ENCODE measurements around the gene MBLAC1.
A peak's percentile ranks its signal among the peaks of the same experiment; 100 is the strongest.
"Not testable (repeated sequence)": the region's sequence is repeated elsewhere in the genome, so short reads cannot be mapped to it uniquely, and the experiment has no call there.

The MBLAC1 gene

DNA sequence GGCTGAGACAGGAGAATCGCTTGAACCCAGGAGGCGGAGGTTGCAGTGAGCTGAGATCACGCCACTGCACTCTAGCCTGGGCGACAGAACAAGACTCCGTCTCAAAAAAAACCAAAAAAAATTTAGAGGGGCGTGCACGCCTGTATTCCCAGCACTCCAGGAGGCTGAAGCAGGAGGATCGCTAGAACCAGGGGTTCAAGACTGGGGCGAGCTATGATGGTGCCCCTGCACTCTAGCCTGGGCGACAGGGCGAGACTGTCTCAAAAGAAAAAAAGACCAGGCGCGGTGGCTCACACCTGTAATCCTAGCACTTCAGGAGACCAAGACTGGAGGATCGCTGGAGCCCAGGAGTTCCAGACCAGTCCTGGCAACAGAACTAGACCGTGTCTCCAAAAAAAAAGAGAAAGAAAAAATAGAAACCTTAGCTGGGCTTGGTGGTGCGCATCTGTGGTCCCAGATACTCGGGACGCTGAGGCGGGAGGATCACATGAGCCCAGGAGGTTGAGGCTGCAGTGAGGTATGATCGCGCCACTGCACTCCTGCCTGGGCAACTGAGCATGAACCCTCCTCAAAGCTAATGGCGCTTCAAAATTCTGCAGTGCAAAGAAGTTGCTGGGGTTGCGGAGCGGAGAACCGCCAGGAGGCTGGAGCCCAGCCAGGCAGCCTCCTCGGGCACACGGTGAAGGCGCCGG is 382 bp upstream of the MBLAC1 start:
- Mint-ChIP-seq H3K27ac (peak overlapping the region; percentile 98), H3K4me3 (peak overlapping the region; percentile 96), H3K9me3 (ENCODE audit: low read depth) (no peaks in the 10 kb centered on the region), H3K4me1 (ENCODE audit: low read depth) (peaks cover 39% of the 10 kb centered on the region), H3K36me3 (no peaks in the 10 kb centered on the region), H3K27me3 (no peaks in the 10 kb centered on the region)

DNA sequence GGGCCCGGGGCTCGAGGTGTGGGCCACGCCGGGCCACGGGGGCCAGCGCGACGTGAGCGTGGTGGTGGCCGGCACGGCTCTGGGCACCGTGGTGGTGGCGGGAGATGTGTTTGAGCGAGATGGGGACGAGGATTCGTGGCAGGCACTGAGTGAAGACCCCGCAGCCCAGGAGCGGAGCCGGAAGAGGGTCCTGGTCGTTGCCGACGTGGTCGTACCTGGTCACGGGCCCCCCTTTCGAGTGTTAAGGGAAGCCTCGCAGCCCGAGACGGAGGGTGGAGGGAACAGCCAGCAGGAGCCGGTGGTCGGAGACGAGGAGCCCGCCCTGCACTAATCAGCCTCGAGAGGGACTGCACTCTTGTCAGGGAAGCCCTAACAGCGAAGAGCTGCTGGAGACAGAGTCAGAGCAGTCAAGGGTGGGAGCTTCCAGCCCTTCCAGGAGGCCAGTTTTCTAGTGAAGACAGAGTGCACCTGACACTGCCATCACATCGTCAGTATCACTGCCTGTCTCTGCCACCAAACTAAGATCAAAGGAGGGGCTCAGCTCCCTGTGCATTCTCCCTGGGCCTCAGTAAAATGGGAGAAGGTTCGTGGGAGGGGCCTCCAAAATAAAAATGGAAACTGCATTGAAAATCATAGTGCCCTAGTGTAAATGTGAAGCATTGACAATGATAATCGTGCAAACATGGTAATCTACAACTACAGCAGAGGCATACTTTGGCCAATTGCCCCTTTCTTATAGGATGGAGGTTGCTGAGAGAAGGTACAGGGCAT is 1.3 kb downstream of the MBLAC1 start:
- peak overlapping the region; percentile 78 for H3K4me3 Mint-ChIP-seq

DNA sequence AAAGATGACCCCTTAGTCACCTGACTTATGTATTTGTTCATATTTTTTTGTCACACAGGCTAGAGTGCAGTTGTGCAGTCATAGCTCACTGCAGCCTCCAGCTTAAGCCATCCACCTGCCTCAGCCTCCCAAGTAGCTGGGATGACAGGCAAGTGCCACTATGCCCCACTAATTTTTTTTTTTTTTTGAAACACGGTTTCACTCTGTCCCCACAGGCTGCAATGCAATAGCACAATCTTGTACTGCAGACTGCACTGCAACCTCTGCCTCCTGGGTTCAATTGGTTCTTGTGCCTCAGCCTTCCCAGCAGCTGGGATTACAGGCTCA is 1.8 kb downstream of the MBLAC1 start:
- no peaks in the 10 kb centered on the region for H3K9me3 Mint-ChIP-seq (ENCODE audit: low read depth)

More for the DNA sequence above, 1.3 kb downstream of the MBLAC1 start:
- H3K36me3 Mint-ChIP-seq, result no peaks in the 10 kb centered on the region
- H3K27ac Mint-ChIP-seq, result peak overlapping the region; percentile 61
- no peaks in the 10 kb centered on the region for H3K9me3 Mint-ChIP-seq (ENCODE audit: low read depth)
- H3K4me1 Mint-ChIP-seq (ENCODE audit: low read depth), result peaks cover 41% of the 10 kb centered on the region
- H3K27me3 Mint-ChIP-seq, result no peaks in the 10 kb centered on the region

DNA sequence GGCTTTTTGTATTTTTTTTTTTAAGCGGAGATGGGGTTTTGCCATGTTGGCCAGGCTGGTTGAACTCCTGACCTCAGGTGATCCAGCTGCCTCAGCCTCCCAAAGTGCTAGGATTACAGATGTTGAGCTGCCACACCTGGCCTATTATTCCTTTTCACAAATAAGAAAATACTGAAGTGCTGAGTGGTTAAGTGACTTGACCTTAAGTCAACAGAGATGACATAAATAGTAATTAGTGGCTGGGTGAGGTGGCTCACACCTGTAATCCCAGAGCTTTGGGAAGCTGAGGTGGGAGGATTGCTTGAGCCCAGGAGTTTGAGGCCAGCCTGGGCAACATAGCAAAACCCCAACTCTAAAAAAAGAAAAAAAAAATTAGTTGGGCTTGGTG is 3.4 kb downstream of the MBLAC1 start:
- H3K27ac Mint-ChIP-seq, H3K27me3 Mint-ChIP-seq, H3K4me3 Mint-ChIP-seq: not testable (repeated sequence)

More for the DNA sequence above, 1.8 kb downstream of the MBLAC1 start:
- Mint-ChIP-seq H3K36me3 (no peaks in the 10 kb centered on the region), H3K4me3 (peak overlapping the region; percentile 78), H3K27me3 (no peaks in the 10 kb centered on the region), H3K27ac (peak overlapping the region; percentile 61), H3K4me1 (ENCODE audit: low read depth) (peaks cover 41% of the 10 kb centered on the region)

DNA sequence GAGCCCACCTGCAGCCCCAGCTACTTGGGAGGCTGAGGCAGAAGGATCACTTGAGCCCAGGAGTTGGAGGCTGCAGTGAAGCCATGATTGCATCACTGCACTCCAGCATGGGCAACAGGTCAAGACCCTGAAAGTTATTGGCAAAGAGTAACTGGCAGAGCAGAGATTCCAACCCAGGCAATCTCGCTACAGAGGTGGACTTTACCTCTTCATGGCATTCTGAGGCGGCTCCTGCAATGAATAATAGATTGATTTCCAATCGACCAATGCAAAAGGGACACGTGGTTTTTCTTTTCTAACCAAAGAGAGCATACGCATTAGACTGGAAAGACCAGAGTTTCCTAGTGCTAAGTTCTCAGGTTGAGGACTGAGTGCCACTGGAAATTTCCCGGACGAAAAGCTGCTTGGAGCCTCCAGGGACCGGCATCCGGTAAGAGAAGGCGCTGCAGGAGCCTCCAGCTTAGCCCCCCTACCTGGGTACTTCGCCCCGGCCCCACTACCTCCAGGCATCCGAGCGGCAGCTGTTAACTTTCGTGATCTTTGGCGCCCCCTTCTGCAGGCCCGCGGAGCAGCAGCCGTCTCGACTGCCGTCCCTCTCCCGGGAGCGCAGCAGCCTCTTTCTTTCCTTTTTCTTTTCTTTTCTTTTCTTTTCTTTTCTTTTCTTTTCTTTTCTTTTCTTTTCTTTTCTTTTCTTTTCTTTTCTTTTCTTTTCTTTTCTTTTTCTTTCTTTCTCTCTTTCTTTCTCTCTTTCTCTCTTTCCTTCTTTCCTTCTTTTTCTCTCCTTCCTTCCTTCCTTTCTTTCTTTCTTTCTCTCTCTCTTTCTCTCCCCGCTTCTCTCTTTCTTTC is 4.1 kb downstream of the MBLAC1 start:
- Mint-ChIP-seq H3K4me3 (no peak overlapping the region), H3K9me3 (ENCODE audit: low read depth) (no peaks in the 10 kb centered on the region), H3K4me1 (ENCODE audit: low read depth) (peaks cover 26% of the 10 kb centered on the region), H3K27me3 (no peaks in the 10 kb centered on the region), H3K36me3 (no peaks in the 10 kb centered on the region), H3K27ac (no peak overlapping the region)

More for the DNA sequence above, 3.4 kb downstream of the MBLAC1 start:
- not testable (repeated sequence) for H3K36me3 Mint-ChIP-seq; H3K9me3 Mint-ChIP-seq (ENCODE audit: low read depth)
- H3K4me1 Mint-ChIP-seq (ENCODE audit: low read depth), result peaks cover 31% of the 10 kb centered on the region

DNA sequence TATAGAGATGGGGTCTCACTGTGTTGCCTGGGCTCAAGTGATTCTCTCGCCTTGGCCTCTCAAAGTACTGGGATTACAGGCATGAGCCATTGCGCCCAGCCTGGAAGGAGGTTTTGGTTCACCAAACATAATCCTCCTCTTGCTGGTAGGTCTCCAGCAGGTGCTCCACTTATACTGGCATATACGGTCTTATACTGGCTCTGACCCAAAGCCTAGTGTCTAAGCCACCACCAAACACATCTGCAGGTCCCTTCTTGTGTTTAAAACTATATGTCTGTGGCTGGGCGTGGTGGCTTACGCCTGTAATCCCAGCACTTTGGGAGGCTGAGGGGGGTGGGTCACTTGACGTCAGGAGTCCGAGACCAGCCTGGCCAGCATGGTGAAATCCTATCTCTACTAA is 5.4 kb downstream of the MBLAC1 start:
- no peaks in the 10 kb centered on the region for H3K9me3 Mint-ChIP-seq (ENCODE audit: low read depth)
- no peaks in the 10 kb centered on the region for H3K36me3 Mint-ChIP-seq
- H3K27me3 Mint-ChIP-seq, result no peaks in the 10 kb centered on the region
- no peak overlapping the region for H3K4me3 Mint-ChIP-seq
- peaks cover 18% of the 10 kb centered on the region for H3K4me1 Mint-ChIP-seq (ENCODE audit: low read depth)
- no peak overlapping the region for H3K27ac Mint-ChIP-seq

DNA sequence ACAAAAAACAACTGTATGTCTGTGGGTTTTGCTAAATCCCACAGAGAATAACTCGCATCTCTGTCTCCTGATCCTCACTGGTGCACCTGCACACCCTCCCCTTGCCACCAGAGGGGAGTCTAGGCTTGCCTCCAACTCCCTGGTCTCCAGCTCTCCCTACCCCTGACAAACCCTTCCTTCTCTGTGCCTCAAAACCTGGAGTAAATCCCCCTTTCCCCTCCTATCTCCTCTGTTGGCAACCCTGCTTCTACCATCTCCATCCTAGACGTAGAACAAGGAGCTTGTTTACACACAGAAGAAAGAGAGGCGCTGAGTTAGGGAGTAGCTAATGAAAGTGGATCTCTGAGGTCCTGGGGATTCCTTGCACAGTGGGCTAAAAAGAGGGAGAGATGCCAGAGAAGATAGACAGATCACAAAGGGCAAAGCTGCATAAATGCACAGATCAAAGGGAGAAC is 6.0 kb downstream of the MBLAC1 start:
- Mint-ChIP-seq H3K36me3 (no peaks in the 10 kb centered on the region), H3K27ac (no peak overlapping the region), H3K9me3 (ENCODE audit: low read depth) (no peaks in the 10 kb centered on the region), H3K27me3 (no peaks in the 10 kb centered on the region), H3K4me3 (no peak overlapping the region), H3K4me1 (ENCODE audit: low read depth) (peaks cover 19% of the 10 kb centered on the region)

DNA sequence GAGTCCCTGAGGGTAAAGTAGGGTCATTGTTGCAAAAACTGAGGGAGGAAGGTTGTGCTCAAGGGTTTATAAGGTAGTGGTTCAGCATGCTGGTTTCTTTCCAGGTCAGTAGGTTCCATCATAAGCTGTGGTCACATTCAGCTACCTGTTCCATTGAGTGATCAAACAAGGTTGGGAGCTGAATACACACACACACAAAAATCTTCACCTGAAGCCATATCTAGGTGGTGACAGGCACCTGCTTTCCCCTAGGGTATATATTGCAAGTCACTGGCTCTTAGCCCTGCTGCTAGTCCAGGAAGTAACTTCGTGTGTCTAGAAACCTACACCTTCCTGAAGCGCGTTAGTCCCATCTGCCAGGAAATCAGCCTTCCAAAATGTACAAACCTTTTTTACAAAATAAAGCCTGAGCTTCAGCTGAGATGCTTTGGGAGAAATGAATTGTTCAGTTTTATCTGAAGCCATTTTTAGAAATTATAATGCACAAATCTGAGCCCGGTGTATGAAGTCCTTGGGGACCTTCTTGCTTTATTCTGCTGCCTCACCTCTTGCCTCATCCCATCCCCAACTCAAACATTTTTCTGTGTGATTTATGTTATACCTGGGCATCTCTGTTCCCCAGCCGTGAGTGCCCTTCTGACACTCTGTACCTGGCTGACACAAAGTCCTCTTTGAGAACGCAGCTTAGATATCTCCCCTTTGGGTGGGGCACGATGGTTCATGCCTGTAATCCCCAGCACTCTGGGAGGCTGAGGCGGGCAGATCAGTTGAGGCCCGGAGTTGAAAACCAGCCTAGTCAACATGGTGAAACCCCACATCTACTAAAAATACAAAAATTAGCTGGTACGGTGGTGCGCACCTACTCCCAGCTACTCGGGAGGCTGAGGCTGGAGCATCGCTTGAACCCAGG is 11.3 kb downstream of the MBLAC1 start:
- Mint-ChIP-seq H3K27me3 (no peaks in the 10 kb centered on the region), H3K9me3 (ENCODE audit: low read depth) (no peaks in the 10 kb centered on the region), H3K36me3 (peaks cover 2% of the 10 kb centered on the region), H3K4me1 (ENCODE audit: low read depth) (peaks cover 11% of the 10 kb centered on the region), H3K4me3 (no peak overlapping the region), H3K27ac (peak overlapping the region; percentile 76)

DNA sequence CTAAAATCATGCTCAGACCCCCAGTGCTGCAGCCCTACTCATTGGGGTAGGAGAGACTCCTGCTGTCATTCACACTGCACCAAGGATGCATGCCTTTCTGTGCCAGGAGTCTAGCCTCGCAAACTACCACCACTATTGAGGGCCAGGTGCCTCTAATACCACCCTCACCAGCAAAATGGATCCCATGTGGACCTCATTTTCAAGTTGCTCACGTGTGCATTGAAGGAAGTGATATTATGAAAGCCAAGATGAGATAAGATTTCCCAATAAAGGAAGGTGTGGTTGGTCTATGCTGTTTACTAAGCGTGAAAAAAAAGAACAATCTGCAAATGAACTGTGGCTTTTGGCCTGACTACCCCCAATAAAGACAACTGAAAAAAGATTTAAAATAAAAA is 14.8 kb downstream of the MBLAC1 start:
- H3K4me3 Mint-ChIP-seq, result no peak overlapping the region
- H3K9me3 Mint-ChIP-seq (ENCODE audit: low read depth), result no peaks in the 10 kb centered on the region
- H3K36me3 Mint-ChIP-seq, result peaks cover 2% of the 10 kb centered on the region
- no peak overlapping the region for H3K27ac Mint-ChIP-seq
- H3K4me1 Mint-ChIP-seq (ENCODE audit: low read depth), result peaks cover 11% of the 10 kb centered on the region
- H3K27me3 Mint-ChIP-seq, result no peaks in the 10 kb centered on the region

DNA sequence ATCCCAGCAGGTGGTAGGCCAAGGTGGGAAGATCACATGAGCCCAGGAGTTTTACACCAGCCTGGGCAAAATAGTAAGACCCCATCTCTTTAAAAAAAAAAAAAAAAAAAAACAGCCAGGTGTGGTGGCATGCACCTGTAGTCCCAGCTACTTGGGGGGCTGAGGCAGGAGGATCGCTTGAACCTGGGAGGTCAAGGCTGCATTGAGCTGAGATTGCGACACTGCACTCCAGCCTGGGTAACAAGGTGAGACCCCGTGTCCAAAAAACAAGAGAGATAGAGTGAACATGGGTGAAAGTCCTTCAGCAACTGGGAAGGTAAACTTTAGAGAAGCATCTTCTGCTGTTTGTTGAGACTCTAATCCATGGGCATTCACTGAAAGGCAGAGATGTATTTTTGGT is 15.7 kb downstream of the MBLAC1 start:
- Mint-ChIP-seq H3K27me3 (no peaks in the 10 kb centered on the region), H3K27ac (no peak overlapping the region), H3K9me3 (ENCODE audit: low read depth) (no peaks in the 10 kb centered on the region), H3K36me3 (peaks cover 2% of the 10 kb centered on the region), H3K4me3 (no peak overlapping the region), H3K4me1 (ENCODE audit: low read depth) (peaks cover 11% of the 10 kb centered on the region)

DNA sequence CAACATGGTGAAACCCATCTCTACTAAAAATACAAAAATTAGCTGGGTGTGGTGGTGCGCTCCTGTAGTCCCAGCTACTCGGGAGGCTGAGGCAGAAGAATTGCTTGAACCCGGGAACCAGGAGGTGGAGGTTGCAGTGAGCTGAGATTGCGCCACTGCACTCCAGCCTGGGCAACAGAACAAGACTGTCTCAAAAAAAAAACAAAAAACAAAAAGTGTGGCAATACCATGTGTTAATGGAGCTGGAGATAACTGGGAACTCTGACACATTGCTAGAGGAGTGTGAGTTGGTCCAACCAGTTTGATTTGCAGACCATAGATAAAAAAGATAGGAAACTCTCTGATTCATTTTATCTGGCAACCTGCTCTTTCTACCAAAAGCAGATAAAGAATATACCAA is 19.6 kb downstream of the MBLAC1 start:
- not testable (repeated sequence) for H3K36me3 Mint-ChIP-seq; H3K27me3 Mint-ChIP-seq; H3K9me3 Mint-ChIP-seq (ENCODE audit: low read depth); H3K4me3 Mint-ChIP-seq; H3K27ac Mint-ChIP-seq
- peaks cover 21% of the 10 kb centered on the region for H3K4me1 Mint-ChIP-seq (ENCODE audit: low read depth)

DNA sequence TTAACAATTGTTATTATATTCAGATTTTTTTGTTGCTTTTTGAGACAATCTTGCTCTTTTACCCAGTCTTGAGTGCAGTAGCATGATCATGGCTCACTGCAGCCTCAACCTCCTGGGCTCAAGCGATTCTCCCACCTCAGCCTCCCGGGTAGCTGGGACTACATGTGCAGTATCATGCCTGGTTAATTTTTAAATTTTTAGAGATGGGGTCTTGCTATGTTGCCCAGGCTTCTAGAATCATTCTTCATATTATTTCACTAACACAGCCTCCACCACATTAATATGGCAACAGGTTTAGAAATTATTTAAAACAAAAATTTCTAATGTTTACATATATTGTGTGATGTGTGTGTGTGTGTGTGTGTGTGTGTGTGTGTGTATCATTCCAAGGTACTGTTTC is 20.5 kb downstream of the MBLAC1 start:
- H3K9me3 Mint-ChIP-seq (ENCODE audit: low read depth), result no peaks in the 10 kb centered on the region
- no peak overlapping the region for H3K4me3 Mint-ChIP-seq
- no peak overlapping the region for H3K27ac Mint-ChIP-seq
- H3K36me3 Mint-ChIP-seq, result peaks cover 4% of the 10 kb centered on the region
- peaks cover 29% of the 10 kb centered on the region for H3K4me1 Mint-ChIP-seq (ENCODE audit: low read depth)
- H3K27me3 Mint-ChIP-seq, result no peaks in the 10 kb centered on the region

DNA sequence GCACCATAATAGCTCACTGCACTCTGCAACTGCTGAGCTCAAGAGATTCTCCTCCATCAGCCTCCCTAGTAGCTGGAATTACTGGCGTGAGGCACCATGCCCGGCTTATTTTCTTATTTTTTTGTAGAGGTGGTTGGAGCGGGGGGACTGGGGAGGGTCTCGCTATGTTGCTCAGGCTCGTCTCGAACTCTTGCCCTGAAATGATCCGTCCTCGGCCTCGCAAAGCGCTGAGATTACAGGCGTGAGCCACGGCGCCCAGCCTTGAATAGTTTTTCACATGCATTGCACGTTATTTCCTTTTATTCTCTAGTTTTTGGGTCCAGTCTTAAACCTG is 21.4 kb downstream of the MBLAC1 start:
- H3K4me1 Mint-ChIP-seq (ENCODE audit: low read depth), result peaks cover 33% of the 10 kb centered on the region
- H3K27me3 Mint-ChIP-seq, result no peaks in the 10 kb centered on the region
- peak overlapping the region; percentile 95 for H3K4me3 Mint-ChIP-seq
- peak overlapping the region; percentile 92 for H3K27ac Mint-ChIP-seq
- H3K36me3 Mint-ChIP-seq, result peaks cover 4% of the 10 kb centered on the region
- H3K9me3 Mint-ChIP-seq (ENCODE audit: low read depth), result no peaks in the 10 kb centered on the region

DNA sequence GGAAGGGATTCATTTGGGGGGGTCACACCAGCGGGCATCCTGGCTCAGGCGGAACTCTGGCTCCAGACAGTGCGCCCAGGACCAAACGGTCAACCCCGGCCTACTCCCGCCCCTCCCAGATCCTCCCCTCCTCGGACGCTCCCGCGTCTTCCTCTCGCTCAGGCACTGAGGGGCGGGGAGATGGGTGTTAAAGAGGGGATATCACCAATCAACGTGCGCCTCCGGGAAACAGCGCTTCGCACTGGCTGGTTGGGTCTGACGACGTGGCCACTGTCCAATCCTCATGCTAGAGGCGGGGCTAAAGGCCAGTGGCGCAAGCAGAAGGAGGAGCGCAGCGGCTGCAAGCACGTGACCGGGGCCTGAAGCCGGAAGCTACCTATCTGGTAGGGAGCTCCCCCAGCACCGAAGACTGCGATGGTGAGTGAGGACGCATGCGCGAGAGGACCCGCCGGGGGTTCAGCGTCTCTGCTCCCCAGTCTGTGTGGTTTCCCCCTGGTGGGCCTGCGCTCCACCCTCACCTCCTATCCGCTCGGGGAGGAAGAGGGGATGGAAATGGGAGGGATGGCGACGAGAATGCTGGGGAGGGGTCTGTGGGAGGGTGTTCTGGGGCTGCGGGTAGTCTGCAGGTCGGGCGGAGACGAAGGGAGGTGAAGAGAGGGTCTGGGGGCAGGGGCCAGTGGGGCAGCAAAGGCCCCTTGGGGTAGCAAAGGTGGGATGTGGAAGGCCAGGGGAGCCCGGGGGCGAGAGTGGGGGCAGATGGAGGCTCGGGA is 22.0 kb downstream of the MBLAC1 start, which contains the start of gene LAMTOR4:
Gene LAMTOR4 (plus strand): TSS at position 360 of the 770 bp plus-strand sequence. CDS start 55 bp downstream, at position 415.
- peak within 1 kb of the TSS; percentile 95 for H3K4me3 Mint-ChIP-seq
- no peaks in the 10 kb centered on the region for H3K9me3 Mint-ChIP-seq (ENCODE audit: low read depth)
- H3K4me1 Mint-ChIP-seq (ENCODE audit: low read depth), result peaks cover 36% of the 10 kb centered on the region
- no peaks in the 10 kb centered on the region for H3K27me3 Mint-ChIP-seq
- peak within 1 kb of the TSS; percentile 92 for H3K27ac Mint-ChIP-seq
- peaks cover 4% of the 10 kb centered on the region for H3K36me3 Mint-ChIP-seq
